Measurements from ENCODE around the gene PICALM.

DNA sequence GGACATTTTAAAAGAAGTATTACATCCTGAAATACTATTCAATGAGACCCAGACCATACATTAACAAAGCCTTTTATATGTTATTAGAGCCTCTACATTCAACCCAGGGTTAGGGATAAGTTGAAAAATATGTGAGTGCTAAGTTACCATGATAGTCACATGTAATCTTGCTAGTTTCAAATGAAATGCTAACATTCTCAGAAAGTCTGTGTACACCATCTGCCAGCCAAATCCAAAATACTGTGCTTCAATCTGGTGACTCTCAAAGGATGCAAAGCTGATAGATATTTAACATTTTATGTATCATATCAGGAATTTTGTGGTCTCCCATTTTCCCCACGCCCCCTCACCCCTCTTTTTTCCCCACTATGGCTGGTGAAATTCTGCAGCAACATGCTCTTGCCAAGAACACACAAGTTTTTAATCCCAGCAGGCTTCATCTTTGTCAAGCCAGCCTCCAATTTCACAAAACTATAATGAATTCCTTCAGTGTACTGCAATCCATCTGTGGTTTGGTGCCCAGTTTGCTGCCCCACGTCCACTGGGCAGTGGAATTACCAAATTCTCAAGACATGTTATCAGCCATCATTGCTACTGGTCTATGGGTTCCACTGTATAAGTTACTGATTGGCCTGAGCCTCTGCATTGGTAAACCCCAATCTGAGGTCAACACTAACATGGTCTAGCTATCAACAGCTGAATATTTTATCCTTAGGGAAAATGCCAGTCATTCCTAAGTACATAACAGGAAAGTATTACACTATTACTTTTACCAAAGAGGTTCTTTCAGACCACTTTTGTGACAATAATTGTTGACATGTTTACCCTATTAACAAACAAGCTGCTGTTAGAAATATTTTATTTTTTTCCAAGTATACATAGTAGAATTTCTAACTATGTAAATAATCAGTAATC is 1.5 kb upstream of the PICALM start:
- TF ChIP-seq CTCF (IDR thresholded peaks at IDR 0.05) (no peak), POLR2A (IDR thresholded peaks at IDR 0.05) (no peak)

All from adrenal gland (tissue), 5 donors.